H9 (cell line): Measurements from ENCODE around the gene TCERG1L. TPM values are rescaled to one million over a fixed set of nuclear protein-coding genes. Genes with fewer than 3 reads are reported as not detected.

Experiments used
- DNase-seq: peaks from one replicate; pipeline ENCODE4 v3.0.0-alpha.2; 2017
- H2AFZ ChIP-seq: one replicate; pipeline ENCODE4 v1.6.1; 2013; ENCODE audit warnings: mild to moderate bottlenecking, low read length, control low read depth, moderate library complexity
- H2AK5ac ChIP-seq: 2 replicates; pipeline ENCODE4 v1.6.1; 2013; ENCODE audit warnings: low read length, control low read depth, mixed read lengths; ENCODE audit not compliant: insufficient read length
- H2BK120ac ChIP-seq: one replicate; pipeline ENCODE4 v1.6.1; 2013; ENCODE audit warnings: low read depth, mild to moderate bottlenecking, low read length, control low read depth, inconsistent platforms; ENCODE audit not compliant: poor library complexity, severe bottlenecking
- H2BK12ac ChIP-seq: 2 replicates; pipeline ENCODE4 v1.6.1; 2013; ENCODE audit warnings: low read length, control low read depth, mixed read lengths, low read depth; ENCODE audit not compliant: insufficient read length
- H2BK15ac ChIP-seq: 2 replicates; pipeline ENCODE4 v1.6.1; 2013; ENCODE audit warnings: low read depth, low read length, control low read depth
- H2BK20ac ChIP-seq: one replicate; pipeline ENCODE4 v1.6.1; 2013; ENCODE audit warnings: low read depth, mild to moderate bottlenecking, low read length, control low read depth, inconsistent platforms; ENCODE audit not compliant: poor library complexity, severe bottlenecking
- H2BK5ac ChIP-seq: 2 replicates; pipeline ENCODE4 v1.6.1; 2013; ENCODE audit warnings: low read length, control low read depth, mixed read lengths; ENCODE audit not compliant: insufficient read length
- H3K14ac ChIP-seq: 2 replicates; pipeline ENCODE4 v1.6.1; 2013; ENCODE audit warnings: low read length, control low read depth; ENCODE audit not compliant: insufficient read depth
- H3K18ac ChIP-seq: 2 replicates; pipeline ENCODE4 v1.6.1; 2013; ENCODE audit warnings: low read depth, mild to moderate bottlenecking, mixed read lengths, low read length, control low read depth; ENCODE audit not compliant: insufficient read length
- H3K23ac ChIP-seq: 2 replicates; pipeline ENCODE4 v1.6.1; 2013; ENCODE audit warnings: low read length, control low read depth, mixed read lengths, low read depth; ENCODE audit not compliant: insufficient read length
- H3K23me2 ChIP-seq: 2 replicates; pipeline ENCODE4 v1.6.1; 2013; ENCODE audit warnings: low read depth, mild to moderate bottlenecking, mixed read lengths, low read length, control low read depth; ENCODE audit not compliant: insufficient read length, poor library complexity, severe bottlenecking
- H3K27ac ChIP-seq: 2 replicates; pipeline ENCODE4 v1.5.1; 2013; ENCODE audit warnings: low read length, control low read depth, mixed read lengths, low read depth; ENCODE audit not compliant: insufficient read length
- H3K27me3 ChIP-seq: 2 replicates; pipeline ENCODE4 v1.6.1; 2013; ENCODE audit warnings: low read length, control low read depth, inconsistent platforms; ENCODE audit not compliant: insufficient read depth
- H3K4ac ChIP-seq: 2 replicates; pipeline ENCODE4 v1.6.1; 2013; ENCODE audit warnings: low read depth, mild to moderate bottlenecking, control low read depth, inconsistent platforms, low read length, moderate library complexity
- H3K4me1 ChIP-seq: 2 replicates; pipeline ENCODE4 v1.6.1; 2013; ENCODE audit warnings: low read length, control low read depth, inconsistent platforms; ENCODE audit not compliant: insufficient read depth
- H3K4me2 ChIP-seq: 2 replicates; pipeline ENCODE4 v1.6.1; 2013; ENCODE audit warnings: low read length, control low read depth, mixed read lengths; ENCODE audit not compliant: insufficient read length, insufficient read depth
- H3K56ac ChIP-seq: 2 replicates; pipeline ENCODE4 v1.6.1; 2013; ENCODE audit warnings: low read depth, mild to moderate bottlenecking, mixed read lengths, low read length, control low read depth; ENCODE audit not compliant: insufficient read length
- H3K79me1 ChIP-seq: 2 replicates; pipeline ENCODE4 v1.6.1; 2013; ENCODE audit warnings: low read depth, mild to moderate bottlenecking, moderate library complexity, low read length, control low read depth, inconsistent platforms; ENCODE audit not compliant: insufficient read depth, poor library complexity, severe bottlenecking
- H3K79me2 ChIP-seq: 2 replicates; pipeline ENCODE4 v1.6.1; 2013; ENCODE audit warnings: low read length, control low read depth, inconsistent platforms; ENCODE audit not compliant: insufficient read depth
- H3K9ac ChIP-seq: 2 replicates; pipeline ENCODE4 v1.6.1; 2013; ENCODE audit warnings: low read length, control low read depth, mixed read lengths; ENCODE audit not compliant: insufficient read length; ENCODE audit errors: extremely low read depth
- H3K9me3 ChIP-seq: one replicate; pipeline ENCODE4 v1.6.1; 2013; ENCODE audit warnings: low read depth, low read length, inconsistent platforms; ENCODE audit not compliant: control insufficient read depth
- H3T11ph ChIP-seq: one replicate; pipeline ENCODE4 v1.6.1; 2013; ENCODE audit warnings: mild to moderate bottlenecking, low read length, control low read depth, inconsistent platforms
- H4K20me1 ChIP-seq: one replicate; pipeline ENCODE4 v1.6.1; 2013; ENCODE audit not compliant: control insufficient read depth, insufficient read length, insufficient read depth
- H4K5ac ChIP-seq: 2 replicates; pipeline ENCODE4 v1.6.1; 2013; ENCODE audit warnings: low read depth, mild to moderate bottlenecking, mixed read lengths, low read length, control low read depth; ENCODE audit not compliant: insufficient read length
- H4K8ac ChIP-seq: replicated peaks from 2 replicates; pipeline ENCODE4 v1.6.1; 2013; ENCODE audit warnings: low read length, control low read depth, mixed read lengths, low read depth; ENCODE audit not compliant: insufficient read length
- H4K91ac ChIP-seq: 2 replicates; pipeline ENCODE4 v1.6.1; 2013; ENCODE audit warnings: low read depth, mild to moderate bottlenecking, moderate library complexity, mixed read lengths, low read length, control low read depth; ENCODE audit not compliant: insufficient read length
- H3K27ac Mint-ChIP-seq, 3 experiments: 2 replicates in 2 of 3; 3 replicates in 1 of 3; pipeline ENCODE4 v1.8.0; 2020 to 2021; ENCODE audit warnings: mixed read lengths in 3 of 3, mild to moderate bottlenecking in 1 of 3, moderate library complexity in 1 of 3
- H3K27me3 Mint-ChIP-seq: 2 replicates; pipeline ENCODE4 v1.8.0; 2021; ENCODE audit warnings: low read depth, mild to moderate bottlenecking, moderate library complexity, mixed read lengths
- H3K36me3 Mint-ChIP-seq, 3 experiments: 2 replicates in 2 of 3; 3 replicates in 1 of 3; pipeline ENCODE4 v1.8.0; 2020 to 2021; ENCODE audit warnings: low read depth in 3 of 3, mixed read lengths in 3 of 3; ENCODE audit not compliant: insufficient read depth in 1 of 3
- H3K4me1 Mint-ChIP-seq, 2 experiments: 2 replicates each; pipeline ENCODE4 v1.8.0; 2020; ENCODE audit warnings: mixed read lengths in 2 of 2
- H3K4me3 Mint-ChIP-seq, 2 experiments: 2 replicates in 1 of 2; 3 replicates in 1 of 2; pipeline ENCODE4 v1.8.0; 2020 to 2021; ENCODE audit warnings: mild to moderate bottlenecking in 2 of 2, mixed read lengths in 2 of 2, moderate library complexity in 1 of 2
- H3K9me3 Mint-ChIP-seq, 2 experiments: 2 replicates in 1 of 2; 3 replicates in 1 of 2; pipeline ENCODE4 v1.8.0; 2020; ENCODE audit warnings: mild to moderate bottlenecking in 2 of 2, mixed read lengths in 2 of 2, moderate library complexity in 1 of 2
- WGBS: extraction: QIAGEN DNeasy Blood & Tissue Kit; methylation state at CpG from one replicate; pipeline ENCODE4 v1.1.7; 2013; ENCODE audit warnings: missing lambda C conversion rate, low lambda C conversion rate, mixed read lengths; ENCODE audit not compliant: insufficient read length; ENCODE audit errors: extremely low coverage; 5-methylcytosine and 5-hydroxymethylcytosine counted together
- total RNA-seq: library from RNA; stranded (reverse); gene quantifications from 2 replicates; pipeline ENCODE4 v1.2.1, GENCODE V29; 2021
- TF ChIP-seq, protein P1 (sequence below): fragments of 200-600 bp; sonication (generic); conservative IDR thresholded peaks from 3 replicates; pipeline ENCODE4 v1.8.0; 2021; ENCODE audit warnings: antibody characterized with exemption, mild to moderate bottlenecking

TCERG1L gene
- total RNA-seq, 1 experiment from 2014 or later: 3.3 TPM

GRCh38 chr10:131282961-131283360 is 28.6 kb downstream of the TCERG1L start:
- Mint-ChIP-seq H3K27me3 (no peaks in the 10 kb centered on the region), H3K4me1 (peaks cover 10 to 11% of the 10 kb centered on the region in 2 experiments), H3K9me3 (no peaks in the 10 kb centered on the region), H3K4me3 (no peak overlapping the region), H3K36me3 (no peaks in the 10 kb centered on the region), H3K27ac (no peak overlapping the region)
- TF ChIP-seq, protein P1, sequence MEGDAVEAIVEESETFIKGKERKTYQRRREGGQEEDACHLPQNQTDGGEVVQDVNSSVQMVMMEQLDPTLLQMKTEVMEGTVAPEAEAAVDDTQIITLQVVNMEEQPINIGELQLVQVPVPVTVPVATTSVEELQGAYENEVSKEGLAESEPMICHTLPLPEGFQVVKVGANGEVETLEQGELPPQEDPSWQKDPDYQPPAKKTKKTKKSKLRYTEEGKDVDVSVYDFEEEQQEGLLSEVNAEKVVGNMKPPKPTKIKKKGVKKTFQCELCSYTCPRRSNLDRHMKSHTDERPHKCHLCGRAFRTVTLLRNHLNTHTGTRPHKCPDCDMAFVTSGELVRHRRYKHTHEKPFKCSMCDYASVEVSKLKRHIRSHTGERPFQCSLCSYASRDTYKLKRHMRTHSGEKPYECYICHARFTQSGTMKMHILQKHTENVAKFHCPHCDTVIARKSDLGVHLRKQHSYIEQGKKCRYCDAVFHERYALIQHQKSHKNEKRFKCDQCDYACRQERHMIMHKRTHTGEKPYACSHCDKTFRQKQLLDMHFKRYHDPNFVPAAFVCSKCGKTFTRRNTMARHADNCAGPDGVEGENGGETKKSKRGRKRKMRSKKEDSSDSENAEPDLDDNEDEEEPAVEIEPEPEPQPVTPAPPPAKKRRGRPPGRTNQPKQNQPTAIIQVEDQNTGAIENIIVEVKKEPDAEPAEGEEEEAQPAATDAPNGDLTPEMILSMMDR: no peak
- Histone ChIP-seq H3K79me1 (no peaks in the 10 kb centered on the region), H3K14ac (no peak overlapping the region), H4K91ac (no peak overlapping the region), H3T11ph (no peak overlapping the region), H3K9ac (no peak overlapping the region), H4K5ac (no peak overlapping the region), H2BK120ac (no peak overlapping the region), H2AK5ac (no peak overlapping the region), H2BK5ac (no peak overlapping the region), H3K23me2 (no peaks in the 10 kb centered on the region), H3K27ac (no peak overlapping the region), H3K4me2 (no peak overlapping the region), H3K18ac (no peak overlapping the region), H3K23ac (no peak overlapping the region), H3K56ac (no peak overlapping the region), H3K4me1 (peaks cover 5% of the 10 kb centered on the region; the same call in 1 of the 2 replicates), H2BK20ac (no peak overlapping the region), H3K27me3 (no peaks in the 10 kb centered on the region), H2BK15ac (no peak overlapping the region), H4K20me1 (no peaks in the 10 kb centered on the region), H3K4ac (no peak overlapping the region), H3K9me3 (no peaks in the 10 kb centered on the region), H2AFZ (no peak overlapping the region), H4K8ac (no peak overlapping the region), H2BK12ac (no peak overlapping the region), H3K79me2 (no peaks in the 10 kb centered on the region)
- DNase-seq: no peak
- no CpG with 5 or more reads among the region's 9 CpGs for WGBS
